Loucy (cell line): ENCODE results near the gene TUT7.

Source experiments
- EZH2phosphoT487 ChIP-seq: fragments of 200-600 bp; IDR thresholded peaks from 2 replicates; pipeline ENCODE4 v1.6.1; 2018; ENCODE audit warnings: antibody characterized with exemption, mild to moderate bottlenecking, moderate library complexity, borderline replicate concordance
- TF ChIP-seq, protein P1 (sequence below): fragments of 200-600 bp; sonication (generic); conservative IDR thresholded peaks from 2 replicates; pipeline ENCODE4 v1.5.1; 2014; ENCODE audit warnings: mild to moderate bottlenecking, antibody characterized with exemption, low read length

DNA sequence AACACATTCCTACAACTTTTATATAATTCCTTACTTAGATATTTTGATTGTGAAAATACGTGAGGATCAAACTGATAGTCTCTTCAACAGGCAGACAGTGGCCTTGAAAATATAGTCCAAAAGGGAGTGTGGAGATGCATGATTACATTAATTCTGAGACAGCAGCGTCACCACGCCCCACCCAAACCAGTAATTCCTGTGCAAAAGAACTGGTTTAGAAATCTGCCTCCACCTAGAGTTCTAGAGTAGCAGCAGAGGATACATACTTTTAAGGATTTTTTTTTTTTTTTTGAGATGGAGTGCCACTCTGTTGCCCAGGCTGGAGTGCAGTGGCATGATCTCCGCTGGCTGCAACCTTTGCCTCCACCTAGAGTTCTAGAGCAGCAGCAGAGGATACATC is 1.6 kb upstream of the TUT7 start:
- TF ChIP-seq, protein P1, sequence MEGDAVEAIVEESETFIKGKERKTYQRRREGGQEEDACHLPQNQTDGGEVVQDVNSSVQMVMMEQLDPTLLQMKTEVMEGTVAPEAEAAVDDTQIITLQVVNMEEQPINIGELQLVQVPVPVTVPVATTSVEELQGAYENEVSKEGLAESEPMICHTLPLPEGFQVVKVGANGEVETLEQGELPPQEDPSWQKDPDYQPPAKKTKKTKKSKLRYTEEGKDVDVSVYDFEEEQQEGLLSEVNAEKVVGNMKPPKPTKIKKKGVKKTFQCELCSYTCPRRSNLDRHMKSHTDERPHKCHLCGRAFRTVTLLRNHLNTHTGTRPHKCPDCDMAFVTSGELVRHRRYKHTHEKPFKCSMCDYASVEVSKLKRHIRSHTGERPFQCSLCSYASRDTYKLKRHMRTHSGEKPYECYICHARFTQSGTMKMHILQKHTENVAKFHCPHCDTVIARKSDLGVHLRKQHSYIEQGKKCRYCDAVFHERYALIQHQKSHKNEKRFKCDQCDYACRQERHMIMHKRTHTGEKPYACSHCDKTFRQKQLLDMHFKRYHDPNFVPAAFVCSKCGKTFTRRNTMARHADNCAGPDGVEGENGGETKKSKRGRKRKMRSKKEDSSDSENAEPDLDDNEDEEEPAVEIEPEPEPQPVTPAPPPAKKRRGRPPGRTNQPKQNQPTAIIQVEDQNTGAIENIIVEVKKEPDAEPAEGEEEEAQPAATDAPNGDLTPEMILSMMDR = 0 out of 2 replicates have a peak, but pooled peaks have one; percentile 10
- TF ChIP-seq EZH2phosphoT487 = no peak
